Bronchial epithelial cell (primary cell): ENCODE results near the gene VRK2. TPM values are rescaled to one million over a fixed set of nuclear protein-coding genes. Genes with fewer than 3 reads are reported as not detected.

Source experiments
- DNase-seq: peaks from one replicate; pipeline ENCODE4 v3.0.0-alpha.2; 2010; ENCODE audit warnings: low read depth
- FAIRE-seq: peaks from 2 replicates; lab custom pipeline; 2011; peaks lifted over from hg19 to GRCh38; lab: Jason Lieb, UNC
- H3K27me3 ChIP-seq: 2 replicates; pipeline ENCODE4 v1.5.1; 2011; ENCODE audit warnings: low read length; ENCODE audit not compliant: control insufficient read depth, insufficient read depth
- H3K36me3 ChIP-seq: 2 replicates; pipeline ENCODE4 v1.5.1; 2011; ENCODE audit warnings: low read length; ENCODE audit not compliant: control insufficient read depth, insufficient read depth
- H3K4me3 ChIP-seq: 2 replicates; pipeline ENCODE4 v1.5.1; 2011; ENCODE audit warnings: mild to moderate bottlenecking, low read depth, low read length, control low read depth
- CTCF ChIP-seq: IDR thresholded peaks from 2 replicates; pipeline ENCODE4 v1.5.1; 2011; ENCODE audit warnings: mild to moderate bottlenecking, moderate library complexity, low read length, control low read depth, inconsistent platforms; ENCODE audit not compliant: insufficient read depth, severe bottlenecking
- total RNA-seq: library from RNA; depleted of rRNA; stranded (reverse); fragments of >200 nt; gene quantifications from 2 replicates; pipeline ENCODE4 v1.2.1, GENCODE V29; 2014

Gene VRK2
- total RNA-seq: 67.7 and 115 TPM in 2 replicates

- peak; percentile 7 for TF ChIP-seq CTCF
- Histone ChIP-seq H3K4me3 (peak within 1 kb of the TSS; percentile 85), H3K36me3 (no peaks in the 10 kb centered on the region), H3K27me3 (no peaks in the 10 kb centered on the region)
- DNase-seq (peak; percentile 90), FAIRE-seq (no peak)
These were observed at the start of gene VRK2 for GRCh38 chr2:58046585-58047372. Gene VRK2, plus strand, starts transcription at chr2:58046806. Its CDS starts 2,026 bp downstream, at chr2:58048832.

DNA sequence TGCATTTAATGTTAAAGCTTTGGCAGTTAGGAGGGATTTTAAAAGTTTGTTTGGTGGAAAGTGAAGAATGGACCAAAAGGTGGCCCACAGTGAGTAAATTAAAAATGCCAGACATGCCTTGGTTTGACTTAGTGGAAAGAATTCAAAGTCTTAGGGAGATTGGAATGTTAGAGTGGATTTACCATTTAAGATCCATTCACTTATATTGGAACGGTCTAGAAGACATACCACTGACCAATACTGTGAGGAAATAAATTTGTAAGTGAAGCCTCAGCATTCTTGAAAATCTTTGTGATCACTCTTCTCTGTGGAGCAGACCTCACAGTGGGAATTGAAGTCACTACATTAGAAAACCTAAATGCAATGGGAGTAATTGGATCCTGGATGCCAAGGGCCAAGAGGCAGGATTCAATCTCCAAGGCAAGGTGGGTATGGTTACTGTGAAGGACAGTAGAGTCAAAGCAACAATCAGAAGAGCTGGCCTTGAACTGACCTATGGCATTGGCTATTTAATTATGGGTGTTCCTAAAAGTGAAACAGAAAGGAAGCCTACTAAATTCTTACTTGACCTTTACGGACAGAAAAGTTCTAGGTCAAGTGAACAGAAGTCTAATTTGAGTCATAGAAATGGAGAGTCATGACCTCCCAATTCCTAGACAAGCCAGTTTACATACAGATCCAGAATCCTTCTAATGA, 40.2 kb upstream of the VRK2 start:
- H3K27me3 ChIP-seq: no peaks in the 10 kb centered on the region
- H3K36me3 ChIP-seq: no peaks in the 10 kb centered on the region
- no peak for DNase-seq
- H3K4me3 ChIP-seq: no peak overlapping the region
- no peak for FAIRE-seq
- no peak for TF ChIP-seq CTCF

DNA sequence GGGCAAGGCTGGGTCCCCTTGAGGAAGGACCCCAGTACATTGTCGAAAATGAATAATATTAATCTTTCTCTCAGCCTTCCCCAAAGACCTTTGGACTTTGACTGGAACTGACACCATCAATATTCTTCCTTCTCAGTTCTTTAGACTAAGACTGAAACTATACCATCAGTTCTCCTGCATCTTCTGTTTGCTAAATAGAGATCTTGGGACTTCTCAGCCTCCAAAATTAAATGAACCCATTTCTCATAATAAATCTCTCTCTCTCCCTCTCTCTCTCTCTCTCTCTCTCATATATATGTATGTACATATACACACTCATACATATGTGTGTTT, 39.7 kb upstream of the VRK2 start:
- no peaks in the 10 kb centered on the region for H3K27me3 ChIP-seq
- H3K4me3 ChIP-seq: no peak overlapping the region
- FAIRE-seq (no peak), DNase-seq (no peak)
- H3K36me3 ChIP-seq: no peaks in the 10 kb centered on the region
- TF ChIP-seq CTCF: no peak

GRCh38 chr2:58010599-58010998, 36.0 kb upstream of the VRK2 start:
- Histone ChIP-seq H3K36me3 (no peaks in the 10 kb centered on the region), H3K4me3 (no peak overlapping the region), H3K27me3 (no peaks in the 10 kb centered on the region)
- no peak for TF ChIP-seq CTCF
- no peak for DNase-seq
- FAIRE-seq: no peak

GRCh38 chr2:58019229-58019628, 27.4 kb upstream of the VRK2 start:
- no peaks in the 10 kb centered on the region for H3K36me3 ChIP-seq
- peak; percentile 51 for DNase-seq
- no peak for FAIRE-seq
- no peak overlapping the region for H3K4me3 ChIP-seq
- no peaks in the 10 kb centered on the region for H3K27me3 ChIP-seq
- TF ChIP-seq CTCF: no peak
